GM19452 (cell line): ENCODE data around the gene CASP14.
"Not testable (repeated sequence)": the region's sequence is repeated elsewhere in the genome, so short reads cannot be mapped to it uniquely, and the experiment has no call there.

ENCODE experiments used
- ATAC-seq: cut with Tn5 transposase; IDR thresholded peaks from one replicate; pipeline ENCODE4 v1.9.1; 2021; ENCODE audit not compliant: unreplicated experiment

Gene CASP14

GRCh38 chr19:15070386-15070785 is 21.1 kb downstream of the CASP14 start:
- ATAC-seq: not testable (repeated sequence)

GRCh38 chr19:15072930-15073647 is 23.8 kb downstream of the CASP14 start:
- ATAC-seq: no peak

GRCh38 chr19:15074371-15074770 is 25.1 kb downstream of the CASP14 start:
- no peak for ATAC-seq

- no peak for ATAC-seq
Observed at GRCh38 chr19:15075806-15076205, 26.5 kb downstream of the CASP14 start.

GRCh38 chr19:15080002-15080401 is 30.7 kb downstream of the CASP14 start:
- ATAC-seq: not testable (repeated sequence)

- ATAC-seq: no peak
Observed at GRCh38 chr19:15081911-15082310, 32.6 kb downstream of the CASP14 start, which contains the start of gene OR1I1. TSS of gene OR1I1 (plus strand) at chr19:15082211. CDS start at chr19:15087066, 4,855 bp downstream.

GRCh38 chr19:15087182-15087581 is 37.9 kb downstream of the CASP14 start:
- no peak for ATAC-seq

- no peak for ATAC-seq
Observed at GRCh38 chr19:15091918-15092753, 42.9 kb downstream of the CASP14 start.

GRCh38 chr19:15093001-15093400 is 43.7 kb downstream of the CASP14 start:
- ATAC-seq: no peak

- ATAC-seq: no peak
Observed at GRCh38 chr19:15096223-15096622, 46.9 kb downstream of the CASP14 start.

GRCh38 chr19:15097980-15098379 is 48.7 kb downstream of the CASP14 start:
- not testable (repeated sequence) for ATAC-seq

- ATAC-seq: no peak
Observed at GRCh38 chr19:15098460-15098859, 49.2 kb downstream of the CASP14 start.

GRCh38 chr19:15099017-15099582 is 49.8 kb downstream of the CASP14 start:
- no peak for ATAC-seq

- no peak for ATAC-seq
Observed at GRCh38 chr19:15101479-15102082, 52.3 kb downstream of the CASP14 start.

- ATAC-seq: no peak
Observed at GRCh38 chr19:15104003-15104402, 54.7 kb downstream of the CASP14 start.

- no peak for ATAC-seq
Observed at GRCh38 chr19:15104411-15104810, 55.1 kb downstream of the CASP14 start.

GRCh38 chr19:15105044-15105443 is 55.8 kb downstream of the CASP14 start:
- no peak for ATAC-seq

GRCh38 chr19:15107061-15108010 is 58.1 kb downstream of the CASP14 start, which contains the start of gene SYDE1:
TSS of gene SYDE1 (plus strand) at chr19:15107401. CDS start at chr19:15107434, 33 bp downstream.
- ATAC-seq: no peak
